Vagina (tissue), 2 donors: ENCODE data around the gene SFMBT2.

Source experiments
- CTCF ChIP-seq, 3 experiments: fragments of 450-650 bp in 2 of 3; fragments of 200-600 bp in 1 of 3; sonication (generic) in 1 of 3; IDR thresholded peaks; one replicate each; pipeline ENCODE4 v1.5.1; 2017 to 2019; ENCODE audit warnings: antibody characterized with exemption in 3 of 3, mild to moderate bottlenecking in 2 of 3, moderate library complexity in 2 of 3
- POLR2A ChIP-seq, 2 donors: fragments of 450-650 bp; IDR thresholded peaks; one replicate each; pipeline ENCODE4 v1.6.1; 2017; ENCODE audit warnings: antibody characterized with exemption in 2 of 2, mild to moderate bottlenecking in 2 of 2, moderate library complexity in 2 of 2
- POLR2AphosphoS5 ChIP-seq, 2 donors: sonication (generic); formaldehyde crosslinking; IDR thresholded peaks; one replicate each; pipeline ENCODE4 v1.9.0; 2017; ENCODE audit warnings: antibody characterized with exemption in 2 of 2, mild to moderate bottlenecking in 2 of 2, low read depth in 1 of 2; ENCODE audit not compliant: insufficient read depth in 1 of 2

DNA sequence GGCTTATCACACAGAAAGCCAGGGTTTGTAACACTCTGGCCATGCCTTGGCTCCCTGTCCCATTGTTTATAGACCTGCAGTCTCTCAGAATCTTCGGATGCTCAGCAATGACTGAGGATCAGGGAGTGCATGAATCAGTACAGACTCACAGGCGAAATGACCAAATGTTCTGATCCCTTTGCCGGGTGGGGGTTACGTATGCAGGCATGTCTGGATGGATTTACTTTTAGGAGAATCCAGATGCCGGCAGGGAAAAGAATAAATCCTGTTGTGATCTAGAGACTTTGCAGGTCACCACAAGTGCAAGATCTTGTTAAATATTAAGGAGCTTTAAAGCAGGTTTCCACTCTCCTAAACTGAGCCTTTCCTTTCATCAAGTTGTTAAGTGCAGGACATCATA lies 149.5 kb downstream of the SFMBT2 start:
- TF ChIP-seq CTCF (IDR thresholded peaks at IDR 0.05) (no peak), POLR2AphosphoS5 (IDR thresholded peaks at IDR 0.05; ENCODE audit: insufficient read depth in 1 of 2, low read depth in 1 of 2) (no peak), POLR2A (IDR thresholded peaks at IDR 0.05) (no peak)
